HL-60/S4 treated with phorbol 12-myristate 13-acetate at 8.2 ng/mL for 4 days and 3 days (cell line): ENCODE results near the gene BRSK1.
"Not testable (repeated sequence)": the region's sequence is repeated elsewhere in the genome, so short reads cannot be mapped to it uniquely, and the experiment has no call there.

Experiments
- in situ Hi-C: fragments of 300-500 bp; cut with MboI; formaldehyde crosslinking; loops from 2 replicates; pipeline ENCODE4 v1.15.0; 2022; ENCODE audit warnings: low sequenced_read_pairs

The BRSK1 gene

DNA sequence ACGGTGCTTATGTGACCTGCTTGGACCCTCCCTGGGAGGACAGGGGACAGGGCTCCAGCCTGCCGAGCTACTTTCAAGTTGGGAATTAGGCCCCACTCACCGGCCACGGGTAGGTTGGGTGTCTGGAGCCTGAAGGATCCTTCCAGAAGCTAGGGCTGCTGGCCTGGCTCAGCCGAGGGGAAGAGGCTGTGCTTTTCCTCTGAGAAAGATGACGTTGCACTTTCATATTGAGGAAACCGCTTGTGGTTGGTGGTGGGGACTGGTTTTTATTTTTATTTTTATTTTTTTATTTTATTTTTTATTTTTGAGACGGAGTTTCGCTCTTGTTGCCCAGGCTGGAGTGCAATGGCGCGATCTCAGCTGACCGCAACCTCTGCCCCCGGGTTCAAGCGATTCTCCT, 41.4 kb downstream of the BRSK1 start, which contains the start of gene TMEM150B:
Gene TMEM150B (minus strand): TSS at position 170 of the 400 bp plus-strand sequence. CDS start 4,305 bp downstream, outside the sequence.
- in situ Hi-C loops, result no loop called here

DNA sequence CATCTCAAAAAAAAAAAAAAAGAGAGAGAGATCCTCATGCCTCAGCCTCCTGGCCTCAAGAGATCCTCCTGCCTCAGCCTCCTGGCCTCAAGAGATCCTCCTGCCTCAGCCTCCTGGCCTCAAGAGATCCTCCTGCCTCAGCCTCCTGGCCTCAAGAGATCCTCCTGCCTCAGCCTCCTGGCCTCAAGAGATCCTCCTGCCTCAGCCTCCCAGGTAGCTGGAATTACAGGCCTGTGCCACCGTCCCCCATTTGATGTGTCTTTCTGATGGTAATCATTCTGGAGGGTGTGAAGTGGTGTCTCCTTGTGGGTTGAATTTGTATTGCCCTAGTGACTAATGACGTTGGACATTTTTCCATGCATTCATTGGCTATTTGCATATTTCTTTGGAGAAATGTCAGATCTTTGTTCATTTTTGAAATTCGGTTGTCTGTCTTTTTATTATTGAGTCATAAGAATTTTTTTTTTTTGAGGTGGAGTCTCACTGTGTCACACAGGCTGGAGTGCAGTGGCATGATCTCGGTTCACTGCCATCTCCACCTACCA, 45.0 kb downstream of the BRSK1 start:
- in situ Hi-C loops, result not testable (repeated sequence)

DNA sequence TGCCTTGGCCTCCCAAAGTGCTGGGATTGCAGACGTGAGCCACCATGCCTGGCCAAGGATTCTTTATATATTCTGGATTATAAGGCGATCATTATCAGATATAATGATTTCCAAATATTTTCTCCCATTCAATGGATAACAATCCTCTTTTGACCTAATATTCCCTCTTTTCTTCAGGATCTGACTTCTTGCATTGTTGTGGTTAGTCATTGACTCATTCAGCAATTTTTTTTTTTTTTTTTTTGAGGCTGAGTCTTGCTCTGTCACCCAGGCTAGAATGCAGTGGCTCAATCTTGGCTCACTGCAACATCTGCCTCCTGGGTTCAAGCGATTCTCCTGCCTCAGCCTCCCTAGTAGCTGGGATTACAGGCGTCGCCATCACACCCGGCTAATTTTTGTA, 46.0 kb downstream of the BRSK1 start:
- in situ Hi-C loops, result not testable (repeated sequence)

DNA sequence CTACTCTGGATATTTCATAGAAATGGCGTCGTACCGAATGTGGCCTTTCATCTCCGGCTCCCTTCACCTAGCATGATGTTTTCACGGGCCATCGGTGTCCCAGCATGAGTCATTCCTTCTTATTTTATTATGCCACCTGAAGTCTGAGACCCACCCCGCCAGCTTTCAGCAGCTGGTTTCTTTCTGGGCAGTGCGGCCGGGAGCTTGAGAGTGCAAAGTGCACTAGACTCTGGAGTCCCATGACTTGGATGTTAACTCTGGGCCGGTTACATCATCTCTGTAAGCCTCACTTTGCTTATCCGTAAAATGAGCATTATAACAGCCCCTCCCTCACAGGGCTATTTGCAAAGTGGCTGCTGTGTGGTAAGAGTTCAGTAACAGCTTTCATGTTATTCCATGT, 50.1 kb downstream of the BRSK1 start:
- in situ Hi-C loops, result no loop called here

- in situ Hi-C loops, result no loop called here
These were observed 52.3 kb downstream of the BRSK1 start for GRCh38 chr19:55336101-55336500.

- in situ Hi-C loops, result no loop called here
These were observed 55.5 kb downstream of the BRSK1 start, which contains the start of gene KMT5C for GRCh38 chr19:55339105-55339888. Gene KMT5C, plus strand, starts transcription at chr19:55339876. Its CDS starts 2,061 bp downstream, at chr19:55341937.

DNA sequence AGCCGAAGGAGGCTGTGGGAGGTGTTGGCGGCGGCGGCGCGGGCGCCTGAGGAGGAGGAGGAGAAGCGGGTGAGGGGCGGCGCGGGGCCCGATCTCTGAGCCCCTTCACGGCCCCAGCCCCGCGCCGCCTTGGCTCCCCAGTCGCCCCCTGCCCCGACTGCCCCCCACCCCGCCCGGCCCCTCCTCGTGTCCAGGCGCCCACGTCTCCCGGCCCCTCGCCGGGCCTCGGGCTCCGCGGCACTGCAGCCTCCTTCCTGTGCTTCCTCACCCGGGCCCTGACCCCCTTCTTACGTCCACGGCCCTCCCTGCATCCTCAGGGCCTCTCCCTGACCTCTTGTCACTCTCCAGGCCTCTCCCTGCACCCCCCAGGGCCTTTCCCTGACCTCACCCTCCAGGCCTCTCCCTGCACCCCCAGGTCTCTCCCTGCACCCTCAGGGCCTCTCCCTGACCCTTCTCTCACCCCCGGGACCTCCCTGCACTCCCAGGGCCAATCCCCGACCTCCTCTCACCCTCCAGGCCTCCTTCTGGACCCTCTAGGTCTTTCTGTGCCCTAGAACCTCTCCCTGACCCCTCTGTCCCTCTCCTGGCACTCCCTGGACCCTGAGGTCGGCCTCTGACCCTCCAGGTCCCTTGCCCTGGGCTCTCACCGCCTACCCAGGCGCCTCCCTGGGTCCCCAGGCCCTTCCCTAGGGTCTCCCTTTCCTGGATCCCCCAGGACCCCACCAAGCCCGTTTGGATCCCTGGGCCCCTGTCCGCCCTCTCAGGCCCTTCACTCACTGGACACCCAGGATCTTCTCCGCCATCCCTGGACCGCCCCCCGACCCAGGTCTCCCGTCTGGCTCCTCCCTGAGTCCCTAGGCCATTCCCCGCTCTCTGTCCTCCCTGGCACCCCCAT, 56.3 kb downstream of the BRSK1 start:
- in situ Hi-C loops, result no loop called here

- in situ Hi-C loops, result no loop called here
These were observed 57.0 kb downstream of the BRSK1 start for GRCh38 chr19:55340784-55341147.

- in situ Hi-C loops, result no loop called here
These were observed 57.4 kb downstream of the BRSK1 start for GRCh38 chr19:55341171-55341588.

- in situ Hi-C loops, result no loop called here
These were observed 58.1 kb downstream of the BRSK1 start for GRCh38 chr19:55341595-55342531.

GRCh38 chr19:55344444-55344843, 60.6 kb downstream of the BRSK1 start:
- in situ Hi-C loops, result no loop called here

GRCh38 chr19:55345101-55345817, 61.5 kb downstream of the BRSK1 start:
- in situ Hi-C loops, result no loop called here

DNA sequence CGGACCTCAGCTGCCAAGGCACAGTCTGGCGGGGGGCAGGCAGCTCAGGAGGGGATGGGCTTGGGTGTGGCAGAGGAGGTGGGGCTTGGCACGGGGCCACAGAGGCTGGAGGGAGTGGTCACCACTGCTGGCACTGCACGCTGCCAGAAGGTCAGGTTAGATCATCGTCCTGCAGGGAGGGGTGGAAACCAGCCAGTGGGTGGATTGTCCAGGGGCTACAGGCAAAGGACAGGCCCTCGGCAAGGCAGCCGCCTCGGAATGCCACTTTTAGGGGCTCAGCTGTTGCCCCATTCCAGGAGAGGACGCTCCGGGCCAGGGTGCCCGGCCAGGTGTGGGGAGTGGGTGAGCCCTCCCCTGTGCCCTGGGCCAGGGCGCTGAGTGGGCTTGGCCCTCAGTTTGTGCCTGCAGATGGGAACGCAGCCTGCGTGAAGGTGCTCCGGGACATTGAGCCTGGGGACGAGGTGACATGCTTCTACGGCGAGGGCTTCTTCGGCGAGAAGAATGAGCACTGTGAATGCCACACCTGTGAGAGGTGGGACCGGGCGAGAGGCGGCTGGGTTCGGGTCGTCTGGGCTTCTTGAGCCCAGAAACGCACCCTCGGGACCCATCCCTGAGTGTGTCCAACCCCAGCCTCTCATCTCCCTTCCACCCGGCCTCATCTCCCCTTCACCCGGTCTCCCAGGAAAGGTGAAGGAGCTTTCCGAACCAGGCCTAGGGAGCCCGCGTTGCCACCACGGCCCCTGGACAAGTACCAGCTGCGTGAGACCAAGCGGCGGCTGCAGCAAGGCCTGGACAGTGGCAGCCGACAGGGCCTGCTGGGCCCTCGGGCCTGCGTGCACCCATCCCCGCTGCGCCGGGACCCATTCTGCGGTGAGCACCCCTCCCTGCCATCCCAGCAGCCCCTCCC, 62.3 kb downstream of the BRSK1 start:
- in situ Hi-C loops, result no loop called here

GRCh38 chr19:55346725-55347441, 63.1 kb downstream of the BRSK1 start:
- in situ Hi-C loops, result no loop called here

- in situ Hi-C loops, result no loop called here
These were observed 63.7 kb downstream of the BRSK1 start for GRCh38 chr19:55347442-55348009.

GRCh38 chr19:55348317-55349034, 64.7 kb downstream of the BRSK1 start:
- in situ Hi-C loops, result no loop called here
